Sigmoid colon (tissue), 7 donors: ENCODE measurements around the gene HIF3A. TPM values are rescaled to one million over a fixed set of nuclear protein-coding genes. Genes with fewer than 3 reads are reported as not detected.
"Not testable (repeated sequence)": the region's sequence is repeated elsewhere in the genome, so short reads cannot be mapped to it uniquely, and the experiment has no call there.

Source experiments
- DNase-seq: peaks from one replicate; pipeline ENCODE4 v3.0.0-alpha.2; 2019
- H3K27ac ChIP-seq, 4 donors: fragments of 200-600 bp; sonication (generic); one replicate each; pipeline ENCODE4 v1.5.1; 2016 to 2019; ENCODE audit warnings: mild to moderate bottlenecking in 1 of 4
- H3K27me3 ChIP-seq, 3 donors: fragments of 200-600 bp; sonication (generic); one replicate each; pipeline ENCODE4 v1.5.1; 2019; ENCODE audit warnings: mild to moderate bottlenecking in 1 of 3
- H3K36me3 ChIP-seq, 4 donors: fragments of 200-600 bp; sonication (generic); one replicate each; pipeline ENCODE4 v1.5.1; 2016 to 2019
- H3K4me1 ChIP-seq, 4 donors: fragments of 200-600 bp; sonication (generic); one replicate each; pipeline ENCODE4 v1.5.1; 2017 to 2019
- H3K4me3 ChIP-seq, 4 donors: fragments of 200-600 bp; sonication (generic); one replicate each; pipeline ENCODE4 v1.5.1; 2017 to 2019; ENCODE audit warnings: mild to moderate bottlenecking in 2 of 4, moderate library complexity in 1 of 4
- H3K9me3 ChIP-seq, 4 donors: fragments of 200-600 bp in 3 of 4; sonication (generic) in 3 of 4; one replicate each; pipeline versions ENCODE4 v1.5.1 to v1.6.1; 2013 to 2019
- CTCF ChIP-seq, 4 experiments: fragments of 450-650 bp in 3 of 4; fragments of 200-600 bp in 1 of 4; IDR thresholded peaks; one replicate each; pipeline ENCODE4 v1.5.1; 2016 to 2019; ENCODE audit warnings: antibody characterized with exemption in 4 of 4, mild to moderate bottlenecking in 3 of 4, moderate library complexity in 2 of 4
- EP300 ChIP-seq, 4 donors: sonication (generic); formaldehyde crosslinking; IDR thresholded peaks; one replicate each; pipeline ENCODE4 v1.6.1; 2017; ENCODE audit warnings: antibody characterized with exemption in 4 of 4
- POLR2A ChIP-seq, 2 donors: fragments of 450-650 bp; IDR thresholded peaks; one replicate each; pipeline ENCODE4 v1.6.1; 2016; ENCODE audit warnings: antibody characterized with exemption in 2 of 2, mild to moderate bottlenecking in 2 of 2, moderate library complexity in 2 of 2
- POLR2AphosphoS5 ChIP-seq, 4 donors: sonication (generic); formaldehyde crosslinking; IDR thresholded peaks; one replicate each; pipeline ENCODE4 v1.6.1; 2017; ENCODE audit warnings: antibody characterized with exemption in 4 of 4
- WGBS, 2 donors: extraction: QIAGEN DNeasy Blood & Tissue Kit; methylation state at CpG; one replicate each; pipeline ENCODE4 v1.1.7; 2013; 5-methylcytosine and 5-hydroxymethylcytosine counted together
- intact Hi-C: fragments of 100-400 bp; cut with DNase I; formaldehyde crosslinking; loops from one replicate; pipeline ENCODE4 v1.15.1; 2023
- polyA plus RNA-seq, 3 donors: library from polyadenylated mRNA; stranded (reverse); fragments of 200-250 nt; gene quantifications; one replicate each; pipeline ENCODE4 v1.2.3, GENCODE V29; 2013
- total RNA-seq, 4 donors: library from RNA; depleted of rRNA; stranded (reverse); fragments of >200 nt; gene quantifications; one replicate each; pipeline ENCODE4 v1.1.0, GENCODE V29; 2016
- donor health status: healthy with polysubstance abuse.
- donor health status: Bipolar disorder and iron deficiency.
- donor health status: healthy.

The HIF3A gene
- total and polyA plus RNA-seq, 7 donors = 1.8 to 310 (median 63.0) TPM

GRCh38 chr19:46311444-46311843 is 14.6 kb downstream of the HIF3A start:
- H3K36me3 ChIP-seq = peaks cover 41 to 97% (median 66%) of the 10 kb centered on the region in 4 donors
- peak overlapping the region; percentile 22 to 63 (median 36) for H3K27ac ChIP-seq
- WGBS, 2 donors = 89 to 93% methylated on average over 5 of the region's 5 CpGs
- TF ChIP-seq POLR2A (IDR thresholded peaks at IDR 0.05) (no peak), CTCF (IDR thresholded peaks at IDR 0.05) (no peak), POLR2AphosphoS5 (IDR thresholded peaks at IDR 0.05) (no peak), EP300 (IDR thresholded peaks at IDR 0.05) (no peak)
- no peaks in the 10 kb centered on the region for H3K27me3 ChIP-seq
- DNase-seq = no peak
- H3K4me1 ChIP-seq = peaks cover 0 to 14% (median 6%) of the 10 kb centered on the region in 4 donors
- H3K9me3 ChIP-seq = no peaks in the 10 kb centered on the region
- intact Hi-C loops = no loop called here
- no peak overlapping the region for H3K4me3 ChIP-seq

- intact Hi-C loops, DNase-seq, H3K9me3 ChIP-seq, H3K4me3 ChIP-seq, H3K27me3 ChIP-seq: not testable (repeated sequence)
- Histone ChIP-seq H3K4me1 (peaks cover 0 to 16% (median 10%) of the 10 kb centered on the region in 4 donors), H3K27ac (peak overlapping the region in 2 of 4 donors; percentile 22 to 47), H3K36me3 (peaks cover 23 to 95% (median 54%) of the 10 kb centered on the region in 4 donors)
- 35 to 75% methylated on average over 14 of the region's 14 CpGs for WGBS, 2 donors
Observed at GRCh38 chr19:46313540-46314469, 17.0 kb downstream of the HIF3A start.

GRCh38 chr19:46317339-46317738 is 20.5 kb downstream of the HIF3A start:
- H3K4me3 ChIP-seq = no peak overlapping the region
- WGBS, 2 donors = 74 to 78% methylated on average over 2 of the region's 2 CpGs
- intact Hi-C loops = no loop called here
- peaks cover 0 to 20% (median 9%) of the 10 kb centered on the region in 4 donors for H3K4me1 ChIP-seq
- no peaks in the 10 kb centered on the region for H3K27me3 ChIP-seq
- no peak for DNase-seq
- H3K9me3 ChIP-seq = no peaks in the 10 kb centered on the region
- peaks cover 18 to 95% (median 49%) of the 10 kb centered on the region in 4 donors for H3K36me3 ChIP-seq
- TF ChIP-seq EP300 (IDR thresholded peaks at IDR 0.05) (no peak), POLR2A (IDR thresholded peaks at IDR 0.05) (no peak), CTCF (IDR thresholded peaks at IDR 0.05) (no peak), POLR2AphosphoS5 (IDR thresholded peaks at IDR 0.05) (no peak)
- peak overlapping the region in 1 of 4 donors; percentile 11 for H3K27ac ChIP-seq

- Histone ChIP-seq H3K27me3 (no peaks in the 10 kb centered on the region), H3K9me3 (no peaks in the 10 kb centered on the region), H3K27ac (peak overlapping the region in 2 of 4 donors; percentile 40 to 60), H3K4me1 (peaks cover 0 to 11% (median 8%) of the 10 kb centered on the region in 4 donors), H3K36me3 (peaks cover 21 to 97% (median 67%) of the 10 kb centered on the region in 4 donors), H3K4me3 (no peak overlapping the region)
- DNase-seq = no peak
- TF ChIP-seq POLR2AphosphoS5 (IDR thresholded peaks at IDR 0.05) (no peak), EP300 (IDR thresholded peaks at IDR 0.05) (no peak), POLR2A (IDR thresholded peaks at IDR 0.05) (no peak), CTCF (IDR thresholded peaks at IDR 0.05) (no peak)
- 81 to 93% methylated on average over 6 of the region's 6 CpGs for WGBS, 2 donors
- intact Hi-C loops = no loop called here
Observed at GRCh38 chr19:46319613-46320012, 22.8 kb downstream of the HIF3A start.

- no peaks in the 10 kb centered on the region for H3K27me3 ChIP-seq
- H3K27ac ChIP-seq = peak overlapping the region in 1 of 4 donors; percentile 60
- H3K36me3 ChIP-seq = peaks cover 25 to 98% (median 75%) of the 10 kb centered on the region in 4 donors
- H3K4me3 ChIP-seq = no peak overlapping the region
- WGBS, 2 donors = 92 to 96% methylated on average over 5 of the region's 5 CpGs
- peaks cover 0 to 8% (median 7%) of the 10 kb centered on the region in 4 donors for H3K4me1 ChIP-seq
- intact Hi-C loops = no loop called here
- TF ChIP-seq POLR2AphosphoS5 (IDR thresholded peaks at IDR 0.05) (no peak), EP300 (IDR thresholded peaks at IDR 0.05) (no peak), CTCF (IDR thresholded peaks at IDR 0.05) (no peak), POLR2A (IDR thresholded peaks at IDR 0.05) (no peak)
- H3K9me3 ChIP-seq = no peaks in the 10 kb centered on the region
- DNase-seq = no peak
Observed at GRCh38 chr19:46320559-46320958, 23.7 kb downstream of the HIF3A start.
